Measurements from ENCODE around the gene C3orf20.
"Not testable (repeated sequence)": the region's sequence is repeated elsewhere in the genome, so short reads cannot be mapped to it uniquely, and the experiment has no call there.

C3orf20 gene

GRCh38 chr3:14647976-14648955, 26.7 kb upstream of the C3orf20 start:
- TF ChIP-seq CTCF (IDR thresholded peaks at IDR 0.05; ENCODE audit: low read depth, low read length) = no peak
- no peak for DNase-seq (ENCODE audit: low read depth, low spot score)
- in situ Hi-C loops (cut with HindIII; ENCODE audit: low sequenced_read_pairs) = no loop called here
- no peak overlapping the region for H3K4me3 ChIP-seq (ENCODE audit: low read depth, low read length)

GRCh38 chr3:14649466-14649865, 25.5 kb upstream of the C3orf20 start:
- in situ Hi-C loops (cut with HindIII; ENCODE audit: low sequenced_read_pairs) = no loop called here
- no peak for DNase-seq (ENCODE audit: low read depth, low spot score)
- no peak for TF ChIP-seq CTCF (IDR thresholded peaks at IDR 0.05; ENCODE audit: low read depth, low read length)
- H3K4me3 ChIP-seq (ENCODE audit: low read depth, low read length) = no peak overlapping the region

GRCh38 chr3:14650193-14650592, 24.7 kb upstream of the C3orf20 start:
- DNase-seq (ENCODE audit: low read depth, low spot score) = no peak
- TF ChIP-seq CTCF (IDR thresholded peaks at IDR 0.05; ENCODE audit: low read depth, low read length) = no peak
- no peak overlapping the region for H3K4me3 ChIP-seq (ENCODE audit: low read depth, low read length)
- in situ Hi-C loops (cut with HindIII; ENCODE audit: low sequenced_read_pairs) = no loop called here

- peak within 1 kb of the TSS; percentile 66 for H3K4me3 ChIP-seq (ENCODE audit: low read depth, low read length)
- in situ Hi-C loops (cut with HindIII; ENCODE audit: low sequenced_read_pairs) = no loop called here
- DNase-seq (ENCODE audit: low read depth, low spot score) = peak; percentile 98
- TF ChIP-seq CTCF (IDR thresholded peaks at IDR 0.05; ENCODE audit: low read depth, low read length) = no peak
Observed at GRCh38 chr3:14651440-14652251, 23.3 kb upstream of the C3orf20 start, which contains the start of gene CCDC174. CCDC174 (plus strand) TSS chr3:14651762; CDS start chr3:14651837, 75 bp downstream.

GRCh38 chr3:14652360-14652907, 22.5 kb upstream of the C3orf20 start:
- DNase-seq (ENCODE audit: low read depth, low spot score); in situ Hi-C loops (cut with HindIII; ENCODE audit: low sequenced_read_pairs): not testable (repeated sequence)
- peak overlapping the region; percentile 66 for H3K4me3 ChIP-seq (ENCODE audit: low read depth, low read length)

GRCh38 chr3:14657579-14657978, 17.4 kb upstream of the C3orf20 start:
- DNase-seq (ENCODE audit: low read depth, low spot score) = no peak
- in situ Hi-C loops (cut with HindIII; ENCODE audit: low sequenced_read_pairs) = no loop called here
- TF ChIP-seq CTCF (IDR thresholded peaks at IDR 0.05; ENCODE audit: low read depth, low read length) = no peak
- H3K4me3 ChIP-seq (ENCODE audit: low read depth, low read length) = no peak overlapping the region

Measured in astrocyte of the spinal cord (primary cell).